ENCODE data around the gene GIT2. TPM values are rescaled to one million over a fixed set of nuclear protein-coding genes. Genes with fewer than 3 reads are reported as not detected.

The GIT2 gene
- total and polyA plus RNA-seq, 2 of the 13 experiments (the other 11 are each of a cell fraction or from before 2014, with no cell fraction given): 18.4 to 19.8 TPM

DNA sequence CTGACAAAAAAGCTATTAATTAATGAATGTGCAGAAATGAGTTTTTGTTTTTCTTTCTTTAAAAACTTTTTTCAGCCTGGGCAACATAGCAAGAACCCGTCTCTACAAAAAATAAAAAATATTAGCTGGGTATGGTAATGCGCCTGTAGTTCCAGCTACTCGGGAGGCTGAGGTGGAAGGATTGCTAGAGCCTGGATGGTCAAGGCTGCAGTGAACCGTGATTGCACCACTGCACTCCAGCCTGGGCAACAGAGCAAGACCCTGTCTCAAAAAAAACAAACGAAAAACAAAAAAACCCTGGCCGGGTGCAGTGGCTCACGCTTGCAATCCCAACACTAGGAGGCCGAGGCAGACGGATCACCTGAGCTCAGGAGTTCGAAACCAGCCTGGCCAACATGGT is 7.9 kb downstream of the GIT2 start:
- no peaks in the 10 kb centered on the region for H3K9me3 ChIP-seq (ENCODE audit: low read length)
- ChIA-PET CTCF (ENCODE audit: low intra/inter-chr PET ratio, low total read pairs) (no interaction called here), POLR2A (no interaction called here)
- H4K20me1 ChIP-seq (ENCODE audit: insufficient read depth, low read length): no peaks in the 10 kb centered on the region
- TF ChIP-seq RAD51 (IDR thresholded peaks at IDR 0.05; ENCODE audit: borderline replicate concordance) (no peak), ZNF121 (CRISPR knock-in tag; IDR thresholded peaks at IDR 0.05) (0 out of 2 replicates have a peak, but pooled peaks have one; percentile 44)
- H3K79me2 ChIP-seq (ENCODE audit: insufficient read depth, low read length): peaks cover 11% of the 10 kb centered on the region
- H3K4me1 ChIP-seq (ENCODE audit: insufficient read depth, low read length): peaks cover 18% of the 10 kb centered on the region
- no peak overlapping the region for H3K9ac ChIP-seq (ENCODE audit: insufficient read depth, low read depth, low read length)
- no peak for ATAC-seq
- no peak overlapping the region for H3K27ac ChIP-seq (ENCODE audit: extremely low read length, insufficient read depth, low read length)
- no peak overlapping the region for H3K4me2 ChIP-seq (ENCODE audit: low read depth, low read length)
- H3K4me3 ChIP-seq (replicated peaks in 1 of 3; ENCODE audit: insufficient read depth in 1 of 3, low read depth in 2 of 3, low read length in 3 of 3): no peak overlapping the region
- no peaks in the 10 kb centered on the region for H3K27me3 ChIP-seq (ENCODE audit: control insufficient read depth in 1 of 2, insufficient read depth in 2 of 2, low read length in 2 of 2)
- BruUV-seq (replicated peaks): no TSS peak
- intact Hi-C loops (cut with micrococcal nuclease; ENCODE audit: unreplicated experiment) (no loop called here), in situ Hi-C loops (cut with HindIII; ENCODE audit: extremely low pct_ligation_motif_present, low pct_unique_long_range_greater_than_20kb) (no loop called here)
- WGBS (ENCODE audit: low lambda C conversion rate): 94% methylated on average over 10 of the region's 10 CpGs
- peaks cover 22 to 54% of the 10 kb centered on the region in 2 experiments for H3K36me3 ChIP-seq (replicated peaks in 1 of 2; ENCODE audit: control insufficient read depth in 1 of 2, insufficient read depth in 2 of 2, low read length in 2 of 2)
- FAIRE-seq: no peak
- DNase-seq (ENCODE audit: low spot score): no peak
- no peak overlapping the region for H2AFZ ChIP-seq (ENCODE audit: low read length)

DNA sequence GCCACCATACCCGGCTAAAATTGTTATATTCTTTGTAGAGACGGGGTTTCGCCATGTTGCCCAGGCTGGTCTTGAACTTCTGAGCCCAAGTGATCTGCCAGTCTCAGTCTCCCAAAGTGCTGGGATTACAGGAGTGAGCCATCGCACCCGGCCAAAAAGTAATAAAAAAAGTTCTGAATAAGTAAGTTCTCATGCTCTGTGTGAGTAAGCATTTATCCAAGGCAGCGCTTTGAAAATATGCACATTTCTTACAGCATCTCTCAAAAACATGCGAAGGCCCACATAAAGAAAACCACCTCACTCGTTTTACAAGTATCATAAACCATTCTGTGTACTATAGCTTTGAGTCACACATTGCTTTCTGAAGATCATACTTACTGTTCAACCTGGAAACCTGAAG is 8.6 kb downstream of the GIT2 start:
- H3K79me2 ChIP-seq (ENCODE audit: insufficient read depth, low read length): peaks cover 5% of the 10 kb centered on the region
- H3K27ac ChIP-seq (ENCODE audit: extremely low read length, insufficient read depth, low read length): no peak overlapping the region
- H4K20me1 ChIP-seq (ENCODE audit: insufficient read depth, low read length): no peaks in the 10 kb centered on the region
- DNase-seq (ENCODE audit: low spot score) (no peak), ATAC-seq (no peak), FAIRE-seq (no peak)
- ChIA-PET CTCF (ENCODE audit: low intra/inter-chr PET ratio, low total read pairs) (no interaction called here), POLR2A (no interaction called here)
- intact Hi-C loops (cut with micrococcal nuclease; ENCODE audit: unreplicated experiment) (no loop called here), in situ Hi-C loops (cut with HindIII; ENCODE audit: extremely low pct_ligation_motif_present, low pct_unique_long_range_greater_than_20kb) (no loop called here)
- BruUV-seq (replicated peaks): no TSS peak
- H2AFZ ChIP-seq (ENCODE audit: low read length): no peak overlapping the region
- WGBS (ENCODE audit: low lambda C conversion rate): 99% methylated on average over 8 of the region's 8 CpGs
- no peak overlapping the region for H3K4me2 ChIP-seq (ENCODE audit: low read depth, low read length)
- no peaks in the 10 kb centered on the region for H3K27me3 ChIP-seq (ENCODE audit: control insufficient read depth in 1 of 2, insufficient read depth in 2 of 2, low read length in 2 of 2)
- H3K4me3 ChIP-seq (replicated peaks in 1 of 3; ENCODE audit: insufficient read depth in 1 of 3, low read depth in 2 of 3, low read length in 3 of 3): no peak overlapping the region
- peaks cover 25 to 61% of the 10 kb centered on the region in 2 experiments for H3K36me3 ChIP-seq (replicated peaks in 1 of 2; ENCODE audit: control insufficient read depth in 1 of 2, insufficient read depth in 2 of 2, low read length in 2 of 2)
- no peak overlapping the region for H3K9ac ChIP-seq (ENCODE audit: insufficient read depth, low read depth, low read length)
- peaks cover 12% of the 10 kb centered on the region for H3K4me1 ChIP-seq (ENCODE audit: insufficient read depth, low read length)
- no peaks in the 10 kb centered on the region for H3K9me3 ChIP-seq (ENCODE audit: low read length)
- TF ChIP-seq EP300 (IDR thresholded peaks at IDR 0.05; ENCODE audit: low read depth in 2 of 2, low read length in 2 of 2) (no peak), EP300 (CRISPR knock-in tag; IDR thresholded peaks at IDR 0.05; ENCODE audit: borderline replicate concordance) (no peak), HDAC1 (CRISPR knock-in tag; IDR thresholded peaks at IDR 0.05) (no peak), SP2 (CRISPR knock-in tag; IDR thresholded peaks at IDR 0.05) (no peak), RAD51 (IDR thresholded peaks at IDR 0.05; ENCODE audit: borderline replicate concordance) (no peak), ZNF256 (CRISPR knock-in tag; conservative IDR thresholded peaks at IDR 0.05) (no peak), ZNF850 (CRISPR knock-in tag; conservative IDR thresholded peaks at IDR 0.05) (no peak), ARNTL (CRISPR knock-in tag; IDR thresholded peaks at IDR 0.05) (no peak), RELA (CRISPR knock-in tag; IDR thresholded peaks at IDR 0.05) (no peak), NR3C1 (CRISPR knock-in tag; IDR thresholded peaks at IDR 0.05) (no peak), NBN (conservative IDR thresholded peaks at IDR 0.05) (no peak), ETV6 (CRISPR knock-in tag; conservative IDR thresholded peaks at IDR 0.05) (no peak), RARA (CRISPR knock-in tag; IDR thresholded peaks at IDR 0.05) (no peak), ZNF326 (CRISPR knock-in tag; IDR thresholded peaks at IDR 0.05; ENCODE audit: borderline replicate concordance) (no peak)
- TF ChIP-seq, protein P1, sequence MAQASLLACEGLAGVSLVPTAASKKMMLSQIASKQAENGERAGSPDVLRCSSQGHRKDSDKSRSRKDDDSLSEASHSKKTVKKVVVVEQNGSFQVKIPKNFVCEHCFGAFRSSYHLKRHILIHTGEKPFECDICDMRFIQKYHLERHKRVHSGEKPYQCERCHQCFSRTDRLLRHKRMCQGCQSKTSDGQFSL (CRISPR knock-in tag; IDR thresholded peaks at IDR 0.05): no peak
- TF ChIP-seq, protein P2, sequence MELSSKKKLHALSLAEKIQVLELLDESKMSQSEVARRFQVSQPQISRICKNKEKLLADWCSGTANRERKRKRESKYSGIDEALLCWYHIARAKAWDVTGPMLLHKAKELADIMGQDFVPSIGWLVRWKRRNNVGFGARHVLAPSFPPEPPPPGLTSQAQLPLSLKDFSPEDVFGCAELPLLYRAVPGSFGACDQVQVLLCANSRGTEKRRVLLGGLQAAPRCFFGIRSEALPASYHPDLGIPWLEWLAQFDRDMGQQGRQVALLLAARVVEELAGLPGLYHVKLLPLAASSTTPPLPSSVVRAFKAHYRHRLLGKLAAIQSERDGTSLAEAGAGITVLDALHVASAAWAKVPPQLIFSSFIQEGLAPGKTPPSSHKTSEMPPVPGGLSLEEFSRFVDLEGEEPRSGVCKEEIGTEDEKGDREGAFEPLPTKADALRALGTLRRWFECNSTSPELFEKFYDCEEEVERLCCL (CRISPR knock-in tag; IDR thresholded peaks at IDR 0.05; ENCODE audit: borderline replicate concordance): no peak
- TF ChIP-seq, protein P3, sequence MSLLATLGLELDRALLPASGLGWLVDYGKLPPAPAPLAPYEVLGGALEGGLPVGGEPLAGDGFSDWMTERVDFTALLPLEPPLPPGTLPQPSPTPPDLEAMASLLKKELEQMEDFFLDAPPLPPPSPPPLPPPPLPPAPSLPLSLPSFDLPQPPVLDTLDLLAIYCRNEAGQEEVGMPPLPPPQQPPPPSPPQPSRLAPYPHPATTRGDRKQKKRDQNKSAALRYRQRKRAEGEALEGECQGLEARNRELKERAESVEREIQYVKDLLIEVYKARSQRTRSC (CRISPR knock-in tag; IDR thresholded peaks at IDR 0.05; ENCODE audit: low read depth): no peak

All from HepG2 (cell line).